ENCODE results near the gene FCHSD2.
"Not testable (repeated sequence)": the region's sequence is repeated elsewhere in the genome, so short reads cannot be mapped to it uniquely, and the experiment has no call there.

FCHSD2 gene

DNA sequence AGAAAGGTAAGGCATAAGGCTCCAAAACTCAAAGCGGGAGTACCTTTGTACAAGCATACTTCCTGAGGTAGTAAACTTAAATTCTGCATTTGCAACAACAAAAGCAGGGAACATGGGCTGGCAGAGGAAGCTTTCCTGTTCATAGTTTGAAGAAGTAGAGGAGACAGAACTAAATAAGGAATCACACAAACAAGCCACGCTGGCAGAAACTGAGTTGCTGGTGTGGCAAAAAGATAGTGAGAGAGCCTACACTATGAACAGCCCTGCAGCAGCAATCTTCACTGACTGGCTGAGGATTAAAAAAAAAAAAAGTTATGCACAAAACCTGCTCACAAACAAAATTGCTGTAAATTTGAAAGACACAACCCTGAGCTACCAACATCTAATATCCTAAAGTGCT, 46.5 kb downstream of the FCHSD2 start:
- Mint-ChIP-seq H3K27me3 (no peaks in the 10 kb centered on the region), H3K4me1 (peaks cover 16% of the 10 kb centered on the region), H3K4me3 (no peak overlapping the region), H3K9me3 (no peaks in the 10 kb centered on the region), H3K27ac (no peak overlapping the region), H3K36me3 (ENCODE audit: low read depth) (peaks cover 7% of the 10 kb centered on the region)
- DNase-seq (no peak), ATAC-seq (no peak)

GRCh38 chr11:73091521-73092305, 50.4 kb downstream of the FCHSD2 start:
- DNase-seq (no peak), ATAC-seq (no peak)
- Mint-ChIP-seq H3K27me3 (no peaks in the 10 kb centered on the region), H3K4me3 (no peak overlapping the region), H3K9me3 (no peaks in the 10 kb centered on the region), H3K36me3 (ENCODE audit: low read depth) (peaks cover 3% of the 10 kb centered on the region), H3K4me1 (peaks cover 19% of the 10 kb centered on the region), H3K27ac (no peak overlapping the region)

- H3K9me3 Mint-ChIP-seq: peaks cover 3% of the 10 kb centered on the region
- peaks cover 7% of the 10 kb centered on the region for H3K36me3 Mint-ChIP-seq (ENCODE audit: low read depth)
- DNase-seq: no peak
- ATAC-seq: peak; percentile 63
- no peaks in the 10 kb centered on the region for H3K27me3 Mint-ChIP-seq
- H3K4me3 Mint-ChIP-seq: no peak overlapping the region
- H3K4me1 Mint-ChIP-seq: peaks cover 28% of the 10 kb centered on the region
- H3K27ac Mint-ChIP-seq: peak overlapping the region; percentile 44
Observed at GRCh38 chr11:73087730-73088129, 54.4 kb downstream of the FCHSD2 start.

DNA sequence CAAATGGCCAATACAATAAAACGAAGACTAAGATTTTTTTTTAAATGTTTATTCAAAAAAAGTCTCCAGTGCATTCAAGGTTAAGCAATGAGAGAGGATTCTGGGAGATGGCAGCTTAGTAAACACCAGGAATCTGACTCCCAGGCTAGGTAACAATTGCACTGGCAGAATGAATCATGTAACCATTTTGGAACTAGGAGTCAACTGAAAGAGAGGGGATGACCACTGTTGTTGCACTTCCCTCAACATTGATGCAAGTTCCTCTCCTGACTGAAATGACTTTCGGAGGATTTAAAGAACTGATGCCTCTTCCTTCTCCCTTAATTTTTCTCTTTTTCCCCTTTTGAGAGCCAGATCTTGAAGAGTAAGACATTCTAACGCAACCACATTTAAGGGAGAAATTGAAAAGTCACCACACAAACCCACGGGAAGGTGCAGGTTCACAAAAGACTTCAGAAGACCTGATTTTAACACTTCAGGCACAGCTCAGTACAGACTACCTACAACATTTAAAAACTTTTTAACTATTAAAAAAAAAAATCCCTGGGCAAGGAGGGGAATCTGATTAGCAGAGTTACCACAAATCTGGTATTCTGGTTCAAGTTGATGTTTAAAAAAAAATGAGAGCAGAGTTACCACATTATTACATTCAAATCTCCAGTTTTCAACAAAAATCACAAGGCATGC, 56.8 kb downstream of the FCHSD2 start:
- ATAC-seq (no peak), DNase-seq (no peak)

DNA sequence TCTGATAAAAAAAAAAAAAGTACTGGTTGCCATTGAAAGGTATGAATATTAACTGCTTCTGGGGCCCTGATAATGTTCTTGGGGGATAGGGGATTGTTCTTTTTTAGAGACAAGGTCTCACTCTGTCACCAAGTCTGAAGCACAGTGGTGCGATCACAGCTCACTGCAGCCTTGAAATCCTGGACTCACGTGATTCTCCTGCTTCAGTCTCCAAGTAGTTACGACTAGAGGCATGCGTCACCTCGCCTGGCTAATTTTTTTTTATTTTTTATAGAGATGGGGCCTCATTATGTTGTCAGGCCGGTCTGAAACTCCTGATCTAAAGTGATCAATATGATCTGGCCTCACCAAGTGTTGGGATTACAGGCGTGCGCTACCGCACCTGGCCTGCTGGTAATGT, 63.5 kb downstream of the FCHSD2 start:
- DNase-seq (no peak), ATAC-seq (no peak)
- Mint-ChIP-seq H3K36me3 (ENCODE audit: low read depth) (peaks cover 27% of the 10 kb centered on the region), H3K9me3 (no peaks in the 10 kb centered on the region), H3K27ac (no peak overlapping the region), H3K4me1 (peaks cover 19% of the 10 kb centered on the region), H3K27me3 (no peaks in the 10 kb centered on the region), H3K4me3 (no peak overlapping the region)

More for the DNA sequence above, 56.8 kb downstream of the FCHSD2 start:
- no peak overlapping the region for H3K4me3 Mint-ChIP-seq
- peak overlapping the region; percentile 9 for H3K27ac Mint-ChIP-seq
- no peaks in the 10 kb centered on the region for H3K27me3 Mint-ChIP-seq
- peaks cover 3% of the 10 kb centered on the region for H3K9me3 Mint-ChIP-seq
- H3K36me3 Mint-ChIP-seq (ENCODE audit: low read depth): peaks cover 8% of the 10 kb centered on the region
- peaks cover 29% of the 10 kb centered on the region for H3K4me1 Mint-ChIP-seq

DNA sequence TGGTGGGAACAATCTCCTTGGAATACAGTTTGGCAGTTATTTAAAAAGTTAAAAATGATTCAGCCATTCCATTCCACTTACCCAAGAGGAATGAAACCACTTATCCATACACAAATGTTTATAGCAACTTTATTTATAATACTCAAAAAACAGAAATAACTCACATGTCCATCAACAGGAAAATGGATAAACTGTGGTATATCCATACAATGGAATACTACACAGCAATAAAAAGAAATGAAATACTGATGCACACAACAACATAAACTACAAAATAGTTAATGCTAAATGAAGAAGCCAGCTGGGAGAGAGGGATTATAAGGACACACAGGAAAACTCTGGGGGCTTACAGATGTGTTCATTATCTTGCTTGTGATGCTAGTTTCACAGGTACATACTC, 64.7 kb downstream of the FCHSD2 start:
- DNase-seq (no peak), ATAC-seq (no peak)
- Mint-ChIP-seq H3K27me3 (no peaks in the 10 kb centered on the region), H3K36me3 (ENCODE audit: low read depth) (peaks cover 25% of the 10 kb centered on the region), H3K4me1 (peaks cover 30% of the 10 kb centered on the region), H3K4me3 (no peak overlapping the region), H3K27ac (no peak overlapping the region), H3K9me3 (no peaks in the 10 kb centered on the region)

DNA sequence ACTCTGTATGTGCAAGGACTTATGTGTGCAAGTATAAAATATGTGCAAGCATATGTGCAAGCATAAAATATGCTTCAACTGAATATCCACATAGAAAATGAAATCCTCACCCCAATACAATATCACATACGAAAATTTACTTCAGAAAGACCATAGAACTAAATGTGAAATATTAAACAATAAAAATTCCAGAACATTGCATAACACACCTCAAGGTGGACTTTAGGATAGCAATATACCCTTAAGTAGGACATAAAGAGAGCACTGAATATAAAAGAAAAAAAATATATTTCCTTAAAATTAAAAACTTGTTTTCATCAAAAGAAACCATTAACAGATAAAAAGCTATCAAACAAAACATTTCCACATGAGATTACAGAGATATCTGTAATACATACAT, 67.8 kb downstream of the FCHSD2 start:
- Mint-ChIP-seq H3K9me3 (no peaks in the 10 kb centered on the region), H3K36me3 (ENCODE audit: low read depth) (peaks cover 20% of the 10 kb centered on the region), H3K27ac (no peak overlapping the region), H3K4me1 (peaks cover 39% of the 10 kb centered on the region), H3K4me3 (no peak overlapping the region), H3K27me3 (no peaks in the 10 kb centered on the region)
- DNase-seq (no peak), ATAC-seq (no peak)

DNA sequence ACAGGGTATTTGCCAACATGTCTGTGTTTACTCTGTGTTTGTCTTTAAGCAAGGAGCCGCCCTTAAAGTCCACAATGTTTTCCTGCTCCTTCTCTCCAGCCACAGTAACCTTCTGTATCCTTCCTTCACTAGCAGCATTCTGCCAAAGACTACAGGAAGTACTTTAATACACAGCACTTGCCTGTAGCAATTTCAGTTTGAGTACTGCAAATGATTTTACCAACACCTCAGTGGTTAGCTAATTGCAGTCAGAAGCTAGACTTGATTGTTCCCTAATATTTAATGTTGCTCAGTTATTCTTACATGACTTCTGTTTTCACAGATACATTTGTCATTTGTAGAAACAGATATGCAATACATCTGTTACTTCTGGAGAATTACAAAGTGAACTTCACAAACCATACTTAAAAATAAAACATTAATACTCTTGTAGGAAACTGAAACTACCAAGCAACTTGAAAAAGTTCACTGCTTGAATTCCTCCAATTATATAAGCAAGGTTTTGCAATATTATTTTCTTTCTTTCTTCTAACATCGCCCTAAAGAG, 69.1 kb downstream of the FCHSD2 start:
- Mint-ChIP-seq H3K4me1 (peaks cover 39% of the 10 kb centered on the region), H3K27ac (peak overlapping the region; percentile 40)

GRCh38 chr11:73070653-73071052, 71.5 kb downstream of the FCHSD2 start:
- H3K36me3 Mint-ChIP-seq (ENCODE audit: low read depth): peaks cover 9% of the 10 kb centered on the region
- H3K27ac Mint-ChIP-seq: no peak overlapping the region
- peaks cover 12% of the 10 kb centered on the region for H3K9me3 Mint-ChIP-seq
- H3K4me1 Mint-ChIP-seq: peaks cover 57% of the 10 kb centered on the region
- H3K4me3 Mint-ChIP-seq: no peak overlapping the region
- DNase-seq (no peak), ATAC-seq (no peak)
- no peaks in the 10 kb centered on the region for H3K27me3 Mint-ChIP-seq

More for the DNA sequence above, 69.1 kb downstream of the FCHSD2 start:
- ATAC-seq (peak; percentile 43), DNase-seq (no peak)
- Mint-ChIP-seq H3K9me3 (no peaks in the 10 kb centered on the region), H3K27me3 (no peaks in the 10 kb centered on the region), H3K36me3 (ENCODE audit: low read depth) (peaks cover 13% of the 10 kb centered on the region), H3K4me3 (peak overlapping the region; percentile 6)

- H3K4me1 Mint-ChIP-seq: peaks cover 53% of the 10 kb centered on the region
- not testable (repeated sequence) for H3K27me3 Mint-ChIP-seq, H3K27ac Mint-ChIP-seq, H3K4me3 Mint-ChIP-seq, DNase-seq, ATAC-seq, H3K9me3 Mint-ChIP-seq
- peaks cover 11% of the 10 kb centered on the region for H3K36me3 Mint-ChIP-seq (ENCODE audit: low read depth)
Observed at GRCh38 chr11:73061857-73062424, 80.2 kb downstream of the FCHSD2 start.

GRCh38 chr11:73061434-73061833, 80.7 kb downstream of the FCHSD2 start:
- H3K4me3 Mint-ChIP-seq; H3K9me3 Mint-ChIP-seq; ATAC-seq; H3K36me3 Mint-ChIP-seq (ENCODE audit: low read depth); H3K27ac Mint-ChIP-seq; H3K27me3 Mint-ChIP-seq; DNase-seq: not testable (repeated sequence)
- peaks cover 52% of the 10 kb centered on the region for H3K4me1 Mint-ChIP-seq

- peaks cover 1% of the 10 kb centered on the region for H3K9me3 Mint-ChIP-seq
- H3K4me3 Mint-ChIP-seq: no peak overlapping the region
- no peak for DNase-seq
- no peaks in the 10 kb centered on the region for H3K27me3 Mint-ChIP-seq
- H3K4me1 Mint-ChIP-seq: peaks cover 43% of the 10 kb centered on the region
- H3K36me3 Mint-ChIP-seq (ENCODE audit: low read depth): peaks cover 14% of the 10 kb centered on the region
- peak; percentile 75 for ATAC-seq
- H3K27ac Mint-ChIP-seq: no peak overlapping the region
Observed at GRCh38 chr11:73059915-73060314, 82.2 kb downstream of the FCHSD2 start.

DNA sequence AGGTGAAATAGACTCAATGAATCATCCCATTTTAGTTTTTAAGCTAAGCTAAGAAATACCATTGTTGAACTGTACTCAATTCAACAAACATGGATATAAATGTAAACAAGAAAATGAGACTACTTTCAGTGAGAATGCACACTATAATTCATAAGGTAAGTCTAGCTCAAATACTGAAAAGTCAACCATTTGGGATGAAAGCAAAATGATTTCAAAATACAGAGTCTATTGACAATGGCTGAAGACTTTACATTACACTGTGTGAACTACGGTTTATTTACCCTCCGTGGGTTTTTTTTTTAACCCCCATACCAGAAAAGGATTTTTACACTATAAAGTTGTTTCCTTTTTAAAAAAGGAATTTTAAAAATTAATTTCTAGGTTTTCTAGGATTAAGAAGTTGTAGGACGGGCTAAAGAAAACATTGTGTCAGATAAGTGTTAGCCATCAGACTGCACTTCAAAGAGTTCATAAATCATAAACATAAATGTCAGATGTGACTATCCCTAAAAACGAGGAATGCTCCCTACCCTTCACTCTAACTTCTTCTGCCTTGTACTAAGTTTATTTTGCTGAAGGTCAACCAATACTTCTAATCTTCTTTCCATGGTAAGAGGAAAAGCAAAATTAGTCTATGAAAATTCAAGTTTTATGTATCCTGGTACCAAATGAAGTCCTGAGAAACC, 83.0 kb downstream of the FCHSD2 start:
- peaks cover 17% of the 10 kb centered on the region for H3K36me3 Mint-ChIP-seq (ENCODE audit: low read depth)
- ATAC-seq: no peak
- no peaks in the 10 kb centered on the region for H3K27me3 Mint-ChIP-seq
- no peak overlapping the region for H3K4me3 Mint-ChIP-seq
- H3K4me1 Mint-ChIP-seq: peaks cover 39% of the 10 kb centered on the region
- no peak overlapping the region for H3K27ac Mint-ChIP-seq
- peaks cover 4% of the 10 kb centered on the region for H3K9me3 Mint-ChIP-seq
- no peak for DNase-seq

- no peak for DNase-seq
- H3K4me1 Mint-ChIP-seq: peaks cover 27% of the 10 kb centered on the region
- peaks cover 4% of the 10 kb centered on the region for H3K9me3 Mint-ChIP-seq
- ATAC-seq: no peak
- no peak overlapping the region for H3K27ac Mint-ChIP-seq
- no peak overlapping the region for H3K4me3 Mint-ChIP-seq
- H3K27me3 Mint-ChIP-seq: no peaks in the 10 kb centered on the region
- peaks cover 11% of the 10 kb centered on the region for H3K36me3 Mint-ChIP-seq (ENCODE audit: low read depth)
Observed at GRCh38 chr11:73055655-73056354, 86.3 kb downstream of the FCHSD2 start.

All from activated naive CD8-positive, alpha-beta T cell treated with anti-CD3 and anti-CD28 coated beads, Interleukin-2, amount 50 U/mL, for 24 hours (primary cell).